ENCODE results near the gene SLC6A8.
A peak's percentile ranks its signal among the peaks of the same experiment; 100 is the strongest.
"Not testable (repeated sequence)": the region's sequence is repeated elsewhere in the genome, so short reads cannot be mapped to it uniquely, and the experiment has no call there.

The SLC6A8 gene

DNA sequence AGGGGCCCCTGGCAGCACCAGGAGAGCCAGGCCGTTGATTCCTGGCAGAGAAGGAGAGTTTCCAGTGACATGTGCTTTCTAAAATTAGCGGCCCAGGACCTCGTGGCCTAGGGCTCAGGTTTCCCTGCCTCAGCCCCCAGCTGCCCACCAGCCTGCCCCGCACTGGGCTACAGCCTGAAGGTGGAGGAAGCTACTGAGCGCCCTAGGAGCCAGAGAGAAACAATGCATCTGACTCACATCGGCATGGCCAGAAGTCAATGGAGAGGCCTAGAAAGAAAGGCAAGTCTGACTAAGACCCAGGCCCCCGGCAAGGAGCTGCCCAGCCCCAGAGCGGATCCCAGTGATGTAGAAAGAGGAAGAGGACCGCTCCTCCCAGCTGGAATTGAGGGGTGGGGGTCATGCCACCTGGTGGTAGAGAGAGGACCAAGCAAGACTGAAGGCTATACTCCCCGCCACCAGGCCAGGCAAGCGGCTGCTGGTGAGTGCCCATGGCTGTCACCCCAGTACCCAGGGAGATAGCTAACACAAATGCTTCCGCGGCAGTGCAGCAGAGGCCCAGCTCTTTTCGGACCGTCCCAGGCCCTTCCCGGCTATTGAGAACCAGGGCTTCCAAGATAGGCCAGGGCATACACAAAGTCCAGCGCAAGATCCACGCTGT is 17.8 kb downstream of the SLC6A8 start:
- not testable (repeated sequence) for FAIRE-seq; DNase-seq (ENCODE audit: low spot score)

DNA sequence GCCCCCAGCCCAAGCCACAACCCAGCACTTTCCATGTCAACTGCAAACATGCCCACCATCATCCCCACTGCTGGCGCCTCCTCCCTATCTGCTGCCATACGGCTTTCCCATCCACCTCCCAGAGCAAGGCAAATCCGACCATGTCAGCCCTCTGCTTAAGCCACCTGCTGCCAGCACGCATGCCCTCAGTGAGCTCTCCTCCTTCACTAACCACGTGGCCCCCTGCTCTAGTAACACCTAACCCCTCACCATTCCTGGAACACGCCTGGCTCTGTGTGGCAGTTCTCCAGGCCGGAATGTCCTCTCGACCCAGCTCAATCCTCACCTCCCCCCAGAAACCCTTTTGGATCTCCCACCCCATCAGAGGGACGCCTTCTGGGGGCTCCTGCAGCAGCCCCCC is 19.1 kb downstream of the SLC6A8 start:
- no peak for FAIRE-seq
- DNase-seq (ENCODE audit: low spot score) = no peak

DNA sequence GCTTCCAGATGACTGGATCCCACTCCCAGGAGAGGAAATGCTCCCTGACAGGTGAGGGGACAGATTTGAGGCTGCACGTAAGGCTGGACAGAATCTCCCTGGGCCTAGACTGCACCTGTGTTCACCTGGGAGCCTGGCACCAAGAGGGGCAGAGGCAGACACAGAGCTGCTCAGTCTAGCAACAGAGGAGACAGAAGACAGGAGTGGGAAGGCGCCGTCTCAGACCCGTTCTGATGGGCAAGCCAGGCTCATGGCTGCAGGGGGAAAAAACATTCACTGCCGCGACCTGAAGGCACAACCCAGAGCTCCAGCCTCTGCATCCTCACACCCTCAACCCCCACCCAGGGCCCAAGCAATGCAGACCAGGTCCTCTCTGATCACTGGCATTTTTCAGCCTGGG is 19.7 kb downstream of the SLC6A8 start:
- DNase-seq (ENCODE audit: low spot score) = no peak
- no peak for FAIRE-seq

GRCh38 chrX:153708415-153708814 is 20.7 kb downstream of the SLC6A8 start:
- FAIRE-seq (no peak), DNase-seq (ENCODE audit: low spot score) (peak; percentile 64)

GRCh38 chrX:153709726-153710674 is 22.3 kb downstream of the SLC6A8 start:
- no peak for FAIRE-seq
- no peak for DNase-seq (ENCODE audit: low spot score)

- FAIRE-seq = no peak
- DNase-seq (ENCODE audit: low spot score) = no peak
Observed at GRCh38 chrX:153714256-153714655, 26.5 kb downstream of the SLC6A8 start.

DNA sequence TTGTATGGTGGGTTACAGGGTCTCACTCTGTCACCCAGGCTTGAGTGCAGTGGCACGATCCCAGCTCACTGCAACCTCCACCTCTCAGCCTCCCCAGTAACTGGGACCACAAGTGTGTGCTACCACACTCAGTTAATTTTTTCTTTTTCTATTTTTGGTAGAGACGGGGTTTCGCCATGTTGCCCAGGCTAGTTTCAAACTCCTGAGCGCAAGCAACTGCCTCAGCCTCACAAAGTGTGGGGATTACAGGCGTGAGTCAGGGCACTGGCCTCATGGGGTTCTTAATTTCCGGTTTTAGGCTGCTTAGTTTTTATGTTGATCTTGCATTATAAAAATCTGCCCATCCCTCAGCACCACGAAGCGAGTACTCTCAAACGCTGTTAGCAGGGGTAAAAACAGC is 29.7 kb downstream of the SLC6A8 start:
- FAIRE-seq = no peak
- no peak for DNase-seq (ENCODE audit: low spot score)

DNA sequence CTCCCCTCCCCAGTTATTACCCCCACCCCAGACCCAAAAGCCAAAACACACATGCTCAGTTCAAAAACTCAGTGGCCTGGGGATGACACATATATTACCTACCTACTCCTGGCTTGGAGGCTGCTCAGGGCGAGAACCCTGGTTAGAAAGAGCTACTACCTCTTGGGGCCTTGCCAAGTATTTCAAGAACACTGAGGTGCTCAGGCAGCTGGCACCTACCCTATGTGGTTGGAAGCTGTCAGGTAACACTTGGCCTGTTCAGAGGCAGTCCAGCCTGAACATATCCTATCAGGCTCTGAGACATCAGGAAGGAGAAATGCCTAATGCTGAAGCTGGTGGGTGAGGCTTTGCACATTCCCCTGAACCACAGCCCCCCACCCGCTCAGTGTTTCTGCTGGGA is 31.5 kb downstream of the SLC6A8 start:
- no peak for DNase-seq (ENCODE audit: low spot score)

DNA sequence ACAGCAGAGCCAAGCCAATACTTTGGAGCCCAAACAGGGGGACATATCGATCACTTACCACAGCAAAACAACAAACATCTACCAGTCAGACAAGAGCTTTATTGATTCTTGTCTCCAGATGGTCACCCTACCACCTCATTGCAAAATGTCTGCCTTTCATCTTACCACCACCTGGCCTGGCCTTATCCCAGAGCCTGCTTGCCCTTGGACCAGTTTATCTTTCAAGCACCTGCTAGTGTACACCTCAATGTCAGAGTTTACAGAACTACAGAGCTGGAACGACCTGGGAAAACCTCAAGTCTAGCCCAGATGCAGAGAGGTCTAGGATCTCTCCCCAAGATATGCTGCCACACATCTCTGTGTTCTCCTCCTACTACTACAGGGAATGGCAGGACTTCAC is 32.0 kb downstream of the SLC6A8 start:
- no peak for FAIRE-seq

More for the DNA sequence above, 31.5 kb downstream of the SLC6A8 start:
- no peak for FAIRE-seq

DNA sequence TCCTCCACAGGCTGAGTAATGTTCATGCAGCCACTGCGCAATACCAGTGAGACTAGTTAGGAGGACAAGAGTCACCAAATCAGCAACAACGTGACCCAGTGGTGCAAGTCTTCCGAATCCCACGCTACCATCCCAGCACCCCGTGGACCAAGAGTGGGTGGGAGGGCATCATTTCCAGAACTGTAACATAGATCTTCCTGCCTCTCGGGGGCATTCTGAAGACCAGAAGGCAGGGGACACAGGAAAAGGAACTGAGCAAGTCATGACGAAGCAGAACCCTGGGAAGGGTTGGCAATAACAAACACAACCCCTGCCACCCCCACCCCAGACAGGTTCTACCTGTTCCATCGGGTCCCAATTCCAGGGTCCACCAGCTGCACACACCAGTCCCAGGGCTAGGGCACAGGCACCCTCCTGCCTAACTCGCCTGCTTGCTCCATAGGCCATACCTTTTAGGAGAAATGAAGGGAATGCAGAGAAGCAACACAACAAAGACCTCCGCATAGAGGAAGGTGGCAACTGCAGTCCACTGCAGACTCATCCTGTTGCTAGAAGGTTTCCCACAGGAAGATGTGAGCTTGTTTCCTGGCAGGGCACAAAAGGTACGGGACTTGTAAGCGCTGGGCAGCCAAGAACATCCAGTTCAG is 35.1 kb downstream of the SLC6A8 start:
- no peak for FAIRE-seq
- no peak for DNase-seq (ENCODE audit: low spot score)

More for the DNA sequence above, 32.0 kb downstream of the SLC6A8 start:
- no peak for DNase-seq (ENCODE audit: low spot score)

DNA sequence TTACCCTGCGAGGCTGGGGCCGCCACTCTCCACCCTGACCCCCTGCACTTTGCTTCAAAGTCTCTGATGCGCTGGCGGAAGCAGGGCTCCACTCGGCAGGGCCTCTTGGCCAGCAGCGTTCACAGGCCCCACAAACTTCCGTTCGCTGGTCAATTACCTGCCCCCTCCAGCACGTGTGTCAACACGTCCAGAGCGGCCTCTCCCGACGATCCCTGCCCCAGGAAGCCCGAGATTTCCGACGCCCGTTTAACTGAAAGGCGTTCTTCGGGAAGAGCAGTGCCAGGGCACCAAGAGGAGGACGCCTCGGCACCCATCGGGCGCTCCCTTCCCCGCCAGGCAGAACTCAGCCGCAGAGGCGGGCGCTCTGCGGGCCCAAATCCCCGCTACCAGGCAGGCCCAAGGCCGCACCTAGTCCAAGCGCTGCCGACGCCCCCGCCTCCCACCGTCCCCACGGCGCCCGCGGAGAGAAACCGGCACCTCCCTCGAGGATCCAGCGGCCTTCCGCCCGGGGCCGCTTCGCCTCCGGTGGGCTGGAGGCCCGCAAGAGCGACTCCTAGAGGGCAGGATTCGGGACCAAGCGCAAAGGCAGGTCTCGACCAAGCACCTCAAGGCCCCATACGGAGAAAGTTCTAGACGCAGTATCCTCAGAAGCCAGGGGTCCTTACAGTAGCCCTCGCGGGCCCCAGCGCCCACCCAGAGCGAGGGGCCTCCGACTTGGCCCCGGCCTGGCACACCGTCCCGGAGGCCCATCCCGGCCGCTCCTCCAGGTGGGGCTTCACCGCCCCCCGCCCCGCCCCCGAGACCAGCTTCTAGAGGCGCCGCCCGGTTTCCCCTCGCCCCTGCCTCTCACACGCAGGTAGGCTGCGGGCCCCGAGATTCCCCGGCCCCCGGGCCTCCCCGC is 35.9 kb downstream of the SLC6A8 start:
- DNase-seq (ENCODE audit: low spot score) (peak; percentile 65), FAIRE-seq (no peak)

DNA sequence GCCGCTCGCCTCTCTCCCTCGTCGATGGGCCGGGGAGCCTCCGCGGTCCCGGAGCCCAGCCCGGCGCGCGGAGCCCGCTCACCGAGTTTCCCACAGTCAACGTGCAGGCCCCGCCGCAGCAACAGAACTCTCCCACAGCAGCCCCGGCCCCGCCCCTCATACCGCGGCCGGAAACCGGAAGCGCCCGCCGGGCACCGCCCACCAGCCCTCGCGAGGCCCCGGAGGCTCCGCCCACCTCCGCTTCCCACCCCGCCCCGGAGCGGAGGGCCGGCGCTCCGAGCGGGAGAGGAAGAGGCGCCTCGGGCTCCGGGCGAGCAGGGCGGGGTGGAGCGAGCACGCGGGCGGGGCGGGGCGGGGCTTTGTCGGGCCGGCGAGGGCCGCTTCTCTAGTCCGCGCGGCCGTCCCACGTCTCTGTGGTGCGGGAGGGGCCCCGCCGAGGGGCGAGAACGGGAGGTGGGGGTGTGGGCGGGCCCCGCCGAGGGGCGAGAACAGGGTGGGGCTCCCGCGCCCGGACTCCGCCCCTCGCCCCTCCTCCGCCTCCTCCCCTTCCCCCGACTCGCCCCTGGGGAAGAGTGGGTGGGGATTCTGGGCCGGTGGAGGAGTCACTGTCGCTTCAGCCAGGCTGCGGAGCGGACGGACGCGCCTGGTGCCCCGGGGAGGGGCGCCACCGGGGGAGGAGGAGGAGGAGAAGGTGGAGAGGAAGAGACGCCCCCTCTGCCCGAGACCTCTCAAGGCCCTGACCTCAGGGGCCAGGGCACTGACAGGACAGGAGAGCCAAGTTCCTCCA is 36.7 kb downstream of the SLC6A8 start, which contains the start of the genes ABCD1 and BCAP31:
TSS of gene ABCD1 (plus strand) at position 605 of the 787 bp plus-strand sequence. CDS start 411 bp downstream, outside the sequence.
TSS of gene BCAP31 (minus strand) at position 136 of the 787 bp plus-strand sequence. CDS start 1,143 bp downstream, outside the sequence.
- peak; percentile 96 for DNase-seq (ENCODE audit: low spot score)
- FAIRE-seq = peak; percentile 56

DNA sequence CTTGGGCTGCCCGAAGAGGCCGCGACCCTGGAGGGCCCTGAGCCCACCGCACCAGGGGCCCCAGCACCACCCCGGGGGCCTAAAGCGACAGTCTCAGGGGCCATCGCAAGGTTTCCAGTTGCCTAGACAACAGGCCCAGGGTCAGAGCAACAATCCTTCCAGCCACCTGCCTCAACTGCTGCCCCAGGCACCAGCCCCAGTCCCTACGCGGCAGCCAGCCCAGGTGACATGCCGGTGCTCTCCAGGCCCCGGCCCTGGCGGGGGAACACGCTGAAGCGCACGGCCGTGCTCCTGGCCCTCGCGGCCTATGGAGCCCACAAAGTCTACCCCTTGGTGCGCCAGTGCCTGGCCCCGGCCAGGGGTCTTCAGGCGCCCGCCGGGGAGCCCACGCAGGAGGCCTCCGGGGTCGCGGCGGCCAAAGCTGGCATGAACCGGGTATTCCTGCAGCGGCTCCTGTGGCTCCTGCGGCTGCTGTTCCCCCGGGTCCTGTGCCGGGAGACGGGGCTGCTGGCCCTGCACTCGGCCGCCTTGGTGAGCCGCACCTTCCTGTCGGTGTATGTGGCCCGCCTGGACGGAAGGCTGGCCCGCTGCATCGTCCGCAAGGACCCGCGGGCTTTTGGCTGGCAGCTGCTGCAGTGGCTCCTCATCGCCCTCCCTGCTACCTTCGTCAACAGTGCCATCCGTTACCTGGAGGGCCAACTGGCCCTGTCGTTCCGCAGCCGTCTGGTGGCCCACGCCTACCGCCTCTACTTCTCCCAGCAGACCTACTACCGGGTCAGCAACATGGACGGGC is 37.5 kb downstream of the SLC6A8 start:
- peak; percentile 14 for DNase-seq (ENCODE audit: low spot score)
- FAIRE-seq = no peak

GRCh38 chrX:153725832-153726285 is 38.1 kb downstream of the SLC6A8 start:
- FAIRE-seq (no peak), DNase-seq (ENCODE audit: low spot score) (no peak)

- DNase-seq (ENCODE audit: low spot score) (peak; percentile 38), FAIRE-seq (no peak)
Observed at GRCh38 chrX:153726286-153727122, 38.8 kb downstream of the SLC6A8 start.

GRCh38 chrX:153727123-153727931 is 39.6 kb downstream of the SLC6A8 start:
- DNase-seq (ENCODE audit: low spot score) (no peak), FAIRE-seq (no peak)

- DNase-seq (ENCODE audit: low spot score) (no peak), FAIRE-seq (no peak)
Observed at GRCh38 chrX:153728095-153728494, 40.4 kb downstream of the SLC6A8 start.
